HAP-1 (cell line): ENCODE data around the gene AEBP2.
"Not testable (repeated sequence)": the region's sequence is repeated elsewhere in the genome, so short reads cannot be mapped to it uniquely, and the experiment has no call there.

Experiments used
- DNase-seq, 2 experiments: peaks; one replicate each; pipeline ENCODE4 v3.0.0-alpha.2; 2016 to 2020; ENCODE audit warnings: low spot score in 2 of 2
- H3K27me3 ChIP-seq: fragments of 250-450 bp; sonication (Bioruptor Pico); 2 replicates; pipeline ENCODE4 v1.5.1; 2020; ENCODE audit warnings: low read depth, mild to moderate bottlenecking, moderate library complexity
- H3K36me3 ChIP-seq: fragments of 250-450 bp; sonication (Bioruptor Pico); replicated peaks from 2 replicates; pipeline ENCODE4 v1.5.1; 2020; ENCODE audit warnings: mild to moderate bottlenecking
- H3K4me1 ChIP-seq: fragments of 250-450 bp; sonication (Bioruptor Pico); 2 replicates; pipeline ENCODE4 v1.5.1; 2020; ENCODE audit warnings: mild to moderate bottlenecking
- H3K4me3 ChIP-seq: fragments of 250-450 bp; sonication (Bioruptor Pico); 2 replicates; pipeline ENCODE4 v1.5.1; 2020; ENCODE audit warnings: mild to moderate bottlenecking, moderate library complexity
- H3K9me3 ChIP-seq: fragments of 250-450 bp; sonication (Bioruptor Pico); 2 replicates; pipeline ENCODE4 v1.5.1; 2020; ENCODE audit warnings: mild to moderate bottlenecking, moderate library complexity
- in situ Hi-C: fragments of 300-500 bp; cut with MboI; formaldehyde crosslinking; loops from 3 replicates; pipeline ENCODE4 v1.14.3; 2020; ENCODE audit warnings: low sequenced_read_pairs, inconsistent platforms, mixed read lengths

The AEBP2 gene

GRCh38 chr12:19453961-19454360 is 14.7 kb downstream of the AEBP2 start:
- Histone ChIP-seq H3K4me1 (peaks cover 33% of the 10 kb centered on the region), H3K36me3 (peaks cover 15% of the 10 kb centered on the region), H3K27me3 (no peaks in the 10 kb centered on the region), H3K4me3 (no peak overlapping the region), H3K9me3 (no peaks in the 10 kb centered on the region)
- DNase-seq = no peak
- in situ Hi-C loops = no loop called here

DNA sequence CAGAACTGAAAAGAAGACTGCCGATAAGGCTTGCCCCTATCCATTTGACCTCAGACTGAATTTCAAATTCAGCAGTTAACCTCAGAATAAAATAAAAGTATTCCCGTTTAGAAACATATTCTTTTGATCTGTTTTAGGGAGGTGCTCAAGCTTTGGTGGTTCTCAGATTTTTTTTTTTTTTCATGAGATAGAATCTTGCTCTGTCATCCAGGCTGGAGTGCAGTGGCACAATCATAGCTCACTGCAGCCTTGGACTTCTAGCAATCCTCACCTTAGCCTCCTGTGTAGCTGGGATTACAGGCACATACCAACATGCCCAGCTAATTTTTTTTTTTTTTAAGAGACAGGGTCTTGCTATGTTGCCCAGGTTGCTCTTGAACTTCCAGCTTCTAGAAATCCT is 15.5 kb downstream of the AEBP2 start:
- H3K4me3 ChIP-seq = no peak overlapping the region
- H3K27me3 ChIP-seq = no peaks in the 10 kb centered on the region
- in situ Hi-C loops = no loop called here
- H3K4me1 ChIP-seq = peaks cover 24% of the 10 kb centered on the region
- H3K36me3 ChIP-seq = peaks cover 15% of the 10 kb centered on the region
- DNase-seq = no peak
- no peaks in the 10 kb centered on the region for H3K9me3 ChIP-seq

DNA sequence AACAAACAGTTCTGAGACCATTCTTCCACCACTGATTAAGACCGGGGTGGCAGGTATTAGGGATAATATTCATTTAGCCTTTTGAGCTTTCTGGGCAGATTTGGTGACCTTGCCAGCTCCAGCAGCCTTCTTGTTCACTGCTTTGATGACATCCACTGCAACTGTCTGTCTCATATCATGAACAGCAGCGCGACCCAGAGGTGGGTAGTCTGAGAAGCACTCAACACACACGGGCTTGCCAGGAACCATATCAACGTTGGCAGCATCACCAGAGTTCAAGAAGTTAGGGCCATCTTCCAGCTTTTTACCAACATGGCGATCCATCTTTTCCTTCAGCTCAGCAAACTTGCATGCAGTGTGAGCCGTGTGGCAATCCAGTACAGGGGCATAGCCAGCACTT is 16.9 kb downstream of the AEBP2 start:
- H3K4me3 ChIP-seq = no peak overlapping the region
- H3K4me1 ChIP-seq = peaks cover 21% of the 10 kb centered on the region
- H3K36me3 ChIP-seq = peaks cover 15% of the 10 kb centered on the region
- in situ Hi-C loops = no loop called here
- no peaks in the 10 kb centered on the region for H3K27me3 ChIP-seq
- no peak for DNase-seq
- no peaks in the 10 kb centered on the region for H3K9me3 ChIP-seq

GRCh38 chr12:19457561-19457960 is 18.3 kb downstream of the AEBP2 start:
- Histone ChIP-seq H3K36me3 (peaks cover 23% of the 10 kb centered on the region), H3K4me3 (no peak overlapping the region), H3K27me3 (no peaks in the 10 kb centered on the region), H3K4me1 (peaks cover 24% of the 10 kb centered on the region), H3K9me3 (no peaks in the 10 kb centered on the region)
- in situ Hi-C loops = no loop called here
- DNase-seq = no peak

DNA sequence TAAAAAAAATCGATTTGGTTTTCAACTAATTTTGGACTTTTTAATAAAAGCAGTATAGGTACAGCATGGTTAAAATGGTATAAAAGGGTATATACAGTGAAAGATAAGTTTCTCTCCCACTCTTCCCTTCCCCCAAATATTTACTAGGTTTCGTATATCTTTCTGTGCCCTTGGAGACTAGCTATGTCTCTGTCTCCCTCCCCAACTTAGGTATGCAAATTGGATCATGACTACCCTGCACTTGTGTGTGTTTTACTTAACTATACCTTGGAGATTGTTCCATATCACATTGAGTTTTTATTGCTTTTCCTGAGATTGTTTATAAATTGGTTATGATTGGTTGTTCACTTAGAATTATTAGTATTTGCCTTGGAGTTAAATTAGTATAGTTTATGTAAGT is 19.4 kb downstream of the AEBP2 start:
- peaks cover 33% of the 10 kb centered on the region for H3K36me3 ChIP-seq
- in situ Hi-C loops = no loop called here
- peaks cover 24% of the 10 kb centered on the region for H3K4me1 ChIP-seq
- H3K27me3 ChIP-seq = no peaks in the 10 kb centered on the region
- H3K9me3 ChIP-seq = no peaks in the 10 kb centered on the region
- no peak overlapping the region for H3K4me3 ChIP-seq
- no peak for DNase-seq

DNA sequence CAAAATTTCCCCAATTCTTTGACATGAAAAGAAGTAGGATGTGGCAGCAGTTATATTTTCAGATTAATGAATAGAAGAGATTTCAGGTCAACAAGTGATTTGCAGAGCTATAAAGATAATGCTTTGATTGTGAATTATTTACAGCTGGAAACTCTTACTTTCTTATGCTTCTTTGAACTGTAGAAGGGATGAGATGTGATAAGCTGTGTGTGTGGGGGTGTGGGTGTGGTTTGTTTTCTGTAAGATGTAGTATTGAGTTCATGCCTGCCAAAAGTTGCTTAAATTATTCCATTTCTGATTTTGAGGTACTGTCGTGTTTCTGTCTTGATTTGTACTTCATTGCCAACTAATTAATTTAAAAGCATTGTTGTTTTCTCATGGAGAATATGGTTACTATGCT is 22.7 kb downstream of the AEBP2 start:
- Histone ChIP-seq H3K4me3 (no peak overlapping the region), H3K36me3 (peaks cover 50% of the 10 kb centered on the region), H3K27me3 (no peaks in the 10 kb centered on the region), H3K9me3 (no peaks in the 10 kb centered on the region), H3K4me1 (peaks cover 20% of the 10 kb centered on the region)
- no peak for DNase-seq
- in situ Hi-C loops = no loop called here

DNA sequence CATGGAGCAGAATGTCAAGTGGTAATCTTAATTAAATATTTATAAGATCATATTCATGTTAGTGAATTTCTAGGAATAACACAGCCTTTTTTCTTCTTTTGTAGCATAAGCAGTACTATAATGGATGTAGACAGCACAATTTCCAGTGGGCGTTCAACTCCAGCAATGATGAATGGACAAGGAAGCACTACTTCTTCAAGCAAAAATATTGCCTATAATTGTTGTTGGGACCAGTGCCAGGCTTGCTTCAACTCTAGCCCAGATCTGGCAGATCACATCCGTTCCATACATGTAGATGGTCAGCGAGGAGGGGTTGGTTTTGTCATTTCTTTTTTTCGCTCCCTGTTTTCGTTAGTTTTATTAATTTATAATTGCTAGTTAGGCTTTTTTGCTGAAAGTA is 23.1 kb downstream of the AEBP2 start:
- Histone ChIP-seq H3K27me3 (no peaks in the 10 kb centered on the region), H3K4me3 (no peak overlapping the region), H3K9me3 (no peaks in the 10 kb centered on the region), H3K36me3 (peaks cover 55% of the 10 kb centered on the region), H3K4me1 (peaks cover 16% of the 10 kb centered on the region)
- DNase-seq = no peak
- in situ Hi-C loops = no loop called here

- Histone ChIP-seq H3K4me1 (peaks cover 5% of the 10 kb centered on the region), H3K9me3 (no peaks in the 10 kb centered on the region), H3K27me3 (no peaks in the 10 kb centered on the region), H3K36me3 (peaks cover 66% of the 10 kb centered on the region), H3K4me3 (no peak overlapping the region)
- no peak for DNase-seq
- in situ Hi-C loops = no loop called here
These were observed 24.9 kb downstream of the AEBP2 start for GRCh38 chr12:19464192-19464580.

GRCh38 chr12:19465711-19466110 is 26.4 kb downstream of the AEBP2 start:
- Histone ChIP-seq H3K9me3 (no peaks in the 10 kb centered on the region), H3K4me3 (no peak overlapping the region), H3K27me3 (no peaks in the 10 kb centered on the region), H3K36me3 (peaks cover 75% of the 10 kb centered on the region), H3K4me1 (peaks cover 3% of the 10 kb centered on the region)
- no peak for DNase-seq
- in situ Hi-C loops = no loop called here

GRCh38 chr12:19474147-19474546 is 34.9 kb downstream of the AEBP2 start:
- Histone ChIP-seq H3K9me3 (no peaks in the 10 kb centered on the region), H3K36me3 (peaks cover 76% of the 10 kb centered on the region), H3K27me3 (no peaks in the 10 kb centered on the region), H3K4me3 (no peak overlapping the region), H3K4me1 (peaks cover 10% of the 10 kb centered on the region)
- in situ Hi-C loops = no loop called here
- DNase-seq = no peak

- H3K4me1 ChIP-seq, DNase-seq, H3K9me3 ChIP-seq, H3K27me3 ChIP-seq, H3K4me3 ChIP-seq, in situ Hi-C loops: not testable (repeated sequence)
- H3K36me3 ChIP-seq = peaks cover 79% of the 10 kb centered on the region
These were observed 36.7 kb downstream of the AEBP2 start for GRCh38 chr12:19475884-19476505.

GRCh38 chr12:19477071-19477470 is 37.8 kb downstream of the AEBP2 start:
- in situ Hi-C loops = no loop called here
- no peak for DNase-seq
- H3K27me3 ChIP-seq = no peaks in the 10 kb centered on the region
- H3K36me3 ChIP-seq = peaks cover 76% of the 10 kb centered on the region
- peaks cover 10% of the 10 kb centered on the region for H3K4me1 ChIP-seq
- H3K4me3 ChIP-seq = no peak overlapping the region
- H3K9me3 ChIP-seq = no peaks in the 10 kb centered on the region

DNA sequence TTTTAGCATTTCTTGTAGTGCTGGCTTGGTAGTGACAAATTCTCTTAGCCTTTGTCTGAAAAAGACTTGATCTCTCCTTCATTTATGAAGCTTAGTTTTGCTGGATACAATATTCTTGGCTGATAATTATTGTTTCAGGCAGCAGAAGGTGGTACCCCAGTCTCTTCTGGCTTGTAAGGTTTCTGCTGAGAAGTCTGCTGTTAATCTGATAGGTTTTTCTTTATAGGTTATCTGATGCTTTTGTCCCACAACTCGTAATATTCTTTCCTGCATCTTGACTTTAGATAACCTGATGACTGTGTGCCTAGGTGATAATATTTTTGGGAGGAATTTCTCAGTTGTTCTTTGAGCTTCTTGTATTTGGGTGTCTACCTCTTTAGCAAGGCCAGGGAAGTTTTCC is 41.2 kb downstream of the AEBP2 start:
- in situ Hi-C loops = no loop called here
- H3K36me3 ChIP-seq = peaks cover 57% of the 10 kb centered on the region
- H3K27me3 ChIP-seq = no peaks in the 10 kb centered on the region
- no peak overlapping the region for H3K4me3 ChIP-seq
- peaks cover under 1% of the 10 kb centered on the region for H3K4me1 ChIP-seq
- no peak for DNase-seq
- H3K9me3 ChIP-seq = no peaks in the 10 kb centered on the region

DNA sequence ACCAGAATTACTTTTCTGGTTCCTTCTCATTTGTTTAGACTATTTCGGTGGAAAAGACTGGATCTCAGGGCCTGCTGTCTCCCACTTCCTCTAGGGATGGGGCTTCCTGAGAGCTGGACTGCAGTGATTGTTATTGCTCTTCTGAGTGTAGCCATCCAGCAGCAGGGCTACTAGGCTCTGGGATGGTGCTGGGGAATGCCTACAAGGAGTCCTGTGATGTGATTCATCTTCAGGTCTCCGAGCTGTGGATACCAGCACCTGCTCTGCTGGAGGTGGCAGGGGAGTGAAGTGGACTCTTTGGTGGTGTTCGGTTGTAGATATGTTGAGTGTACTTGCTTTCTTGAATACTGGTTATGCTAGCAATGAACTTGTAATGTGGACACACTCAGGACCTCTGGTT is 42.7 kb downstream of the AEBP2 start:
- no peak for DNase-seq
- Histone ChIP-seq H3K9me3 (no peaks in the 10 kb centered on the region), H3K4me3 (no peak overlapping the region), H3K4me1 (no peaks in the 10 kb centered on the region), H3K36me3 (peaks cover 59% of the 10 kb centered on the region), H3K27me3 (no peaks in the 10 kb centered on the region)
- in situ Hi-C loops = no loop called here

- Histone ChIP-seq H3K4me3 (no peak overlapping the region), H3K9me3 (no peaks in the 10 kb centered on the region), H3K4me1 (no peaks in the 10 kb centered on the region), H3K36me3 (peaks cover 57% of the 10 kb centered on the region), H3K27me3 (no peaks in the 10 kb centered on the region)
- DNase-seq = no peak
- in situ Hi-C loops = no loop called here
These were observed 43.3 kb downstream of the AEBP2 start for GRCh38 chr12:19482551-19483109.
